GM04504 (cell line): ENCODE results near the gene RASSF6.
"Not testable (repeated sequence)": the region's sequence is repeated elsewhere in the genome, so short reads cannot be mapped to it uniquely, and the experiment has no call there.

Source experiments
- DNase-seq: peaks from one replicate; pipeline ENCODE4 v3.0.0-alpha.2; 2012; ENCODE audit warnings: low read depth

The RASSF6 gene

DNA sequence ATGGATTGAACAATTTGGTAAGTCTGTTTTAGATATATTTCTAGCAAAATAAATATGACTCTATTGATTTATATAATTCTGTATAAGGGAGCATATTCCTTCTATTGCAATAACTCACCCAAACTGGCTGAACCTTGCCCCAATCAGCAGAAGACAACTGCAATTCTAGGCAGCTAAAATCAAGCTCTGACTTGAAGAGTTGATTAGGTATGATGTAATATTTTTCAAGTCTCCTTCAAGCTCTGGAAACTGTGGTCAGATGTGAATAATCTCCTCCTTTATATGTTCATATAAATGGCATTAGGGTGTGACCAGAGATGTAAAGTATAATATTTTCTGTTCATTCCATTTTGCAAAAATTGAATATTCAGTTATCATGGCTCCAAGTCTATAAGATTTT, 8.2 kb downstream of the RASSF6 start:
- no peak for DNase-seq

DNA sequence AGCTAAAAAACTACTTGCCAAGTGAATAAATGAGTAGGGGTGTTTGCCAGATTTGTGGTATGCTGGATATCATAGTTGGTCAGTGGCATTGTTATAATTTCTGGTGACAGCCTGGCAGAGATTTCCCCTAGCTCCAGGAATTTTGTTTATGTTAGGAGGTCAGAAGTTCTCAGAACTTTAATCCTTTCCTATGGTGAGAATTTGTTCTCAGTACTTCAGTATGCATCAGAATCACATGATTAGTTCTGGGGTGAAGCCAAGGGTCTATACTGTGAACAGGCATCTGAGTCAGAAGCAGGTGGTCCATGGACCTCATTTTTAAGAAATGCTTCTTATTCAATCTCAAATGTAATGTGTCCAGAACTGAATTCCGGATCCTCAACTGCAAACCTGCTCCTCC, 10.5 kb downstream of the RASSF6 start:
- no peak for DNase-seq

DNA sequence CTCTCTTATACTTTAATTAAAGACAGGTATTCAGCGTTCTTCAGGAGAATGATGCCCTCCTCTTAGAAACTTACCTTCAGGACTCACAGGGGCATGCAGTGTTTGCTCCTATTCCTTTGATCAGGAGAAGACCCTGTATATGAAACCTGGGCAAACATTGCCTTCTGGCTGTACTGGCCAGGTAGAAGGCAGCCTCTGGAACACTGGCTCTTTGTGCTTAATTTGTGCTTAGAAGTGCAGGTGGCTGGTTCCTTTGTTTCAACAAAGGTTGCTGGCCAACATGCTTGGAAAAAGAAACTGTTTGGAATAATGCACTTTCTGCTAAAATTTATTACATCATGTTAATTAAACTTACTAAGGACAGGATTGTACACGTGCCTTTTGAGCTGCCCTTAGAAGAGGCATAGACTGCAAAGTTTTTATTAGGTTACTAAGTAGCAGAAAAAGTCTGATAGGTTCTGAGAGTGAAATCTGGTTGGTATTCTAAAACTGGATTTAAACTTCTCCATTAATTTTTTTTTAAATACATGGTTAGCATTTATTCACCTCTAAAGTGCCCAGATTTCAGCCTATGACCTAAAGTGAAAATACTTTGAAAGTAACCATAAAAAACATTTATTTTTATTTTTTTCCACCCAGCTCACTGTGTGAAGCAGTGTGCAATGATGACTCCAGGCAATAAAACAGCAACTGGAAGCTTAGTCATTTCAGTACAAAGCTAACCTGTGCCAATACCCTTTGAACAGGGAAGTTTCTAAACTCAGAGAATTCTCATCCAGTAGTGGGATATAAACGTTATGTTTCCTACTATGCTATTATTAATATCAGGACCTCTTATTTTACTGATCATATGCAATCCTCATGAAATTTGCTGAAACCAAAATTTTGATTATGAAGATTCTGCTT, 11.3 kb downstream of the RASSF6 start:
- DNase-seq = peak; percentile 32

DNA sequence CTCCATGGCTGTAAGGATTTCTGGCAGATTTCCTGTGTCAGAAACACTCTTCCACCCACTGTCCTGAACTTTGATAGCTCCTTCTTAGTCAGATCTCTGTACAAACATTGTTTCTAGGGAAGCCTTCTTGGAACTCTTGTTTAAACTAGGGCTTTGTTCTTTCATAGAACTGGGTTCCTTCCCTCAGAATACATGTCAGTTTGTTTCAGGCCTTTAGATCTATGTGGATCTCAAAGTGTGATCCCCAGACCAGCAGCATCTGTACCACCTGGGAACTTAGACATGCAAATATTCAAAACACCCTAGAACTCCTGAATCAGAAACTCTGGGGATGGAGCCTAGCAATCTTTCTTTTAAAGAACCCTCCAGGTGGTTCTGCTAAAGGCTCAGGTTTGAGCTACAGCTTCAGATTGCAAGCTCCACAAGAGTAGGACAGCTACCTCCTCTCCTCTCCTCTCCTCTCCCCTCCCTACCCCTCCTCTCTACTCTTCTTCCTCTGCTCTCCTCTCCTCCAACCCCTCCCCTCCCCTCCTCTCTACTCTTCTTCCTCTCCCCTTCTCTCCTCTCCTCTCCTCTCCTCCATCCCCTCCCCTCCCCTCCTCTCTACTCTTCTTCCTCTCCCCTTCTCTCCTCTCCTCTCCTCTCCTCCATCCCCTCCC, 12.7 kb downstream of the RASSF6 start:
- no peak for DNase-seq

DNA sequence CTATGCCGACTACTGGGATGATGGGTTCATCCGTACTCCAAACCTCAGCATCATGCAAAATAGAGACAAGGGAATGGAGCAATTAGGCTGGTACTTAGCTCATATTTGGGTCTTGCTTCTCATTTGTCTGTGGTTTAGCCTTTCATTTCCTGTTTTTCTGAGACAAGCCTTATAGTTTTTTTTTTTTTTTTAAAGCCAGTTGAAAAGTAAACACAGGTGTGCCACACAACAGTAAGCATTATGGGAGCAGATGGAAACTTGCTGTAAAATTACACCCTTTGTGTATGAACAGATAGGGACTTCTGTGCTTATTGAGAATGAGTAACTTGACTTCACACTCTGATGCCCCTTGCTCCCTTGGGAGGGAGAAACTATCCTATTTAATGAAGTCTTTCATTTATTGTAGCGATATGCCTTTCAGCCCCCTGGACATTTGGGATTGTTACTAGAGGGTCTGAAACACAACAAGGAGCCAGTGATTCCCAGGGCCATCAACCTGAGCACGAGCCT, 13.7 kb downstream of the RASSF6 start:
- DNase-seq = no peak

DNA sequence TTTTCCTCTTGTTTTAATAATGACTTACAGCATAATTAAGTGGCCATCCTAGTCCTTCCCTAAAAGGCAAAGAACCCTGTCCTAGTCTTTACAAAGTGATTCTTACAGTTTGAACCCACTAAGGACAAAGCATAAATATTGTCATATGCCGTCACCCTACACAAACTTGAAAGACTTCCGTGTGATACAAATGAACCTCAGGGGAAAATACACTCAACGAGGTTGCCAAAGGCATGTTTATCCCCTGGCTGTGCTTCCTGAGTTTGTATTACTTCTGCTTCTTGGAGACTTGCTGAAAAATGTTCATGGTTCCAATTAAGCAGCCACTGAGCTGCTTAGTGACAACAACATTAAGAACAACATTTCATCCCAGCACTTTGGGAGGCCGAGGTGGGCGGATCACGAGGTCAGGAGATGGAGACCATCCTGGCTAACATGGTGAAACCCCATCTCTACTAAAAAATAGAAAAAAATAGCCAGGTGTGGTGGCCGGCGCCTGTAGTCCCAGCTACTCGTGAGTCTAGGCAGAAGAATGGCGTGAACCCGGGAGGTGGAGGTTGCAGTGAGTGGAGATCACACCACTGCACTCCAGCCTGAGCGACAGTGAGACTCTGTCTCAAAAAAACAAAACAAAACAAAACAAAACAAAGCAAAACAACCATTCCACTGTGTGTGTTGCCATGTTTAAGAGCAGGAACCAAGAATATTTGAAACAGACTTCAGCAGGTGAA, 16.2 kb downstream of the RASSF6 start:
- DNase-seq = no peak

DNA sequence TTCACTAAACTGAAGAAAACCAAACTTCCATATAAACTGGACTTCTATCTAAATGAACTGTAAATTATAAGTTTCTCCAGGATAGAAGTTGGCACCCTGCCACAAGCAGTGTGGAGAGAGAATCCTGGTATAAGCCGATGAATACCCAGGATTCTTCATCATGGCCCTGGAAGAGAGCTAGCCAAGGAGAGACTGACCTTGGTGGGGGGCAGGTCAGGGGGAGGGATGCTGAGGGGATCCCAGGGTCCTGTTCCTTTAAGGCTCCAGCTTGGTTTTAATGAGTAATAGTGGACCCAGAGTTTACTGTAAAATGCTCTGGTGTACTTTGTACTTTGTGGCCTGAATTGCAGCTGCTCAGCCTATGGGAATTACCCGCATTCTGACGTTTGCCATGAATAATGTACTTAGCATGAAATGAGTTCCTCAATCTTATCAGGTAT, 16.9 kb downstream of the RASSF6 start:
- no peak for DNase-seq

DNA sequence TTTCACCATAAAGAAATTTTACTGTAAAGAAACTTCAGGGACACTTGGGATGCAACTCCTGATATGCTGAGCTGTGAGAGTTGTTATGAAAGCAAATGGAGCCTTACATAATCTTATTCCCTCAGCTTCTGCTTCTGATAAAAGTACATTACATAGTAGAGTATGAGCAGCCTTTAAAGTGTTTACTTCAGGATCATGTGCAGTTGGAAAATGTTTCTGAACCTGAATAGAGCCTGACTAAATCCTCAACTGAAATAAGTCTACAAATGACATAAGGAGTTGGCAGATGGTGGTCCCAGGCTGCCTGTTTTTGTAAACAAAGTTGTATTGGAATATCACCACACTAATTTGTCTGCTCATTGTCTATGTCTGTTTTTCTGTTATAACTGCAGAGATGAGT, 19.3 kb downstream of the RASSF6 start:
- no peak for DNase-seq

DNA sequence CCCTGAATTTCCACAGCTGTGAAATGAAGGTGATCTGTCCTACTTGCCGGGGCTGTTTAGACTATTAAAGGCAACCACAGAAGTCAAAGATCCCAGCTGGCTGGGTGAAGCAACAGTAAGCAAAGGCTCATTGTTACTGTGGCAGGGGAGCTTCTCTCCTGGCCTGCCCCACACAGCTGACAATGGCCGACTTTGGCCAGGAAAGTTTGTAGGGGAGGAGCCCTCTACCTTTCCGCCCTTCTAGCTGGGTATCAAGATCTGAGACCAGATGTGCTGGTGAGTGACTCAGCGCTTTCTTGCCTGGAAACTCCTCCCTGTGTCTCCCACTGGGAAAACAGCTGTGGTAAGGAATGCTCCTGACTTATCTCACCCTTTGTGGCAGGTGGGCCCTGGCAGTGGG, 21.1 kb downstream of the RASSF6 start:
- no peak for DNase-seq

DNA sequence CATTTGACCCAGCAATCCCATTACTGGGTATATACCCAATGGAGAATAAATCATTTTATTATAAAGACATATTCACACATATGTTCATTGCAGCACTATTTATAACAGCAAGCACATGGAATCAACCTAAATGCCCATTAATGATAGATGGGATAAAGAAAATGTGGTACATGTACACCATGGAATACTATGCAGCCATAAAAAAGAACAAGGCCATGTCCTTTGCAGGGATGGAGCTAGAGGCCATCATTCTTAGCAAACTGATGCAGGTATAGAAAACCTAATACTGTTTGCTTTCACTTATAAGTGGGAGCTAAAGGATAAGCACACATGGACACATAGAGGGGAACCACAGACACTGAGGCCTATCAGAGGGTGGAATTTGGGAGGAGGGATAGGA, 22.6 kb downstream of the RASSF6 start:
- DNase-seq = no peak

DNA sequence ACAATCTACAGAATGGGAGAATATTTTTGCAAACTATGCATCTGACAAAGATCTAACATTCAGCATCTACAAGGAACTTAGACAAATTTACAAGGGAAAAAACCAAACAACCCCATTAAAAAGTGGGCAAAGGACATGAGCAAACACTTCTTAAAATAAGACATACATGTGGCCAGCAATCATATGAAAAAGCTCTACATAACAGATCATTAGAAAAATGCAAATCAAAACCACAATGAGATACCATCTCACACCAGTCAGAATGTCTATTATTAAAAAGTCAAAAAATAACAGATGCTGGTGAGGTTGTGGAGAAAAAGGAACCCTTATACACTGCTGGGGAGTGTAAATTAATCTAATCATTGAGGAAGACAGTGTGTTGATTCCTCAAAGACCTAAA, 23.1 kb downstream of the RASSF6 start:
- DNase-seq = not testable (repeated sequence)

DNA sequence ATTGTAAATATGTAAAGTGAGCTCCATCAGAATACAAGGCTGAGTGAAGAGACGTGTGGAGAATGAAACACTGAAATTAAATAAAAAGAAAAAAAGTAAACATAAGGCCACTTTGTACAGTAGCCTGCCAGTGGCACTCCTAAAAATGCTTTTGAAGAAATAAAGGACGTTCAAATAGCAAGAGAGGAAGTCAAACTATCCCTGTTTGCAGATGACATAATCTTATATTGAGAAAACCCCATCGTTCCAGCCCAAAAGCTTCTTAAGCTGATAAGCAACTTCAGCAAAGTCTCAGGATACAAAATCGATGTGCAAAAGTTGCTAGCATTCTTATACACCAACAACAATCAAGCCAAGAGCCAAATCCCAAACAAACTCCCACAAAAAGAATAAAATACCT, 24.2 kb downstream of the RASSF6 start:
- no peak for DNase-seq

DNA sequence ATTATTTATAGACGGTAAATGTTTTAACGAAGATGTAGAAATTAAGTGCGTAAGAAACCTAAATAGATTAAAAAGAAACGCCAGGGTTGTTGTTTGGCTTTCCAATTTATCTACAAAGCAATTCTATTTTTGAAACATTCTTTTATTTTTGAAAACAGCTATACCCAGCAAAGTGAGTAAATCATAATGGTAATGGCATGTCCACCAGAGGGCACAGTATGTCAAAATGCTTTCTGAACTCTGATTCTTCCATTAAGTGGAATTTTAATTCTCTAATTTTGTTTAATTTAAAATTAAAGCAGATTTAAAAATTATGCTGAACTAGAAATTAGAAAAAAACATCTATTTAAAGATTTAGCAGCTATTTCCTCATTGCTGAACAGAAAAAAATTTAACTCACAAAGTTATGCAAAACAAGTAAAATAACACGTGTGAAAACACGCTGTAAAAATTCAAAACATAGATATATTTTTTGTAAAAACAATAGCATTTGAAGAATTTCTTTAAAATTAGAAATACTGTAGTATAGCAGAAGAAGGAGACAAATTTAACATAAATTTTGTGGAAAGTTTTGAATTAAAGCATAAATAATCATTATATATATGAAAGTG, 26.5 kb downstream of the RASSF6 start:
- no peak for DNase-seq

DNA sequence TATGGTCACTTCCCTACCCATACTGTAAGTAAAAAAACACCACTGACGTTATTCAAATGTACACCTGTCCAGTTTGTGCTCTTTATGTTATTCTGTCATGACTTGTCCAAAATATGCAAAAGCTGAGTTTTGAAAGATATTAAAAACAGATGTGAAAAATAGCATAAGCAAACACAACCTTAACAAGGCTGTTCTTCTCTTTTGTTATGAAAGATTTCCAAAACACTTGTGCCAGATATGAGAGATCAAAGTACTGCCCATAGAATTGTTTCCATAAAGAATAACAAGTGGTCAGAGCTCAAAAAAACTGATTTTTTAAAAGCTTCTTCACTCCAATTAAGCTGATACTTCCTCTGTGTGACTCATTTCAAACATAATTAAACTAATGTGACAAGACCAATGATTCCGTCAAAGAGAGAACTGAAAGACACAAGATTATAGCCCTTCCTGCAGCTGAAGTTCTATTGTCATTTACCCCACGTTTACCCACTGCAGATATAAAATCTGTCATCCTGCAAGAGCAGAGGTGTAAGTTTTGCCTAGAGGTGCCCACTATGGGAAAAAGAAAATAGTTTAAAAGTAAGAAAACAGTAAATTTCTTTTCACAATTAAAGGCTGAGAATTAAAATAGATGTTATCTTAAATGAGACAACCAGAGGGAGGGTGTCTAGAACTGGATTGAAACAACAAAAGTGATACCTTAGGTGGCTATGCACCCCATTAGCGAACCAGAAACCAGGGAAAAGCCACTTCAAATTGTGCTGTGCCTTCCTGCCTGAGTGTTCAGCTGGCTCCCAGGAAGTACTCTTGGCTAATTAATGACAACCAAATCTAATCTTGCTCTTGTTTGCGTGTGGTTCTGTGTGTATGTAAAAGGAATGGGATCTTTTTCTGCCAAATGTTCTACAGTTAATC, 30.1 kb downstream of the RASSF6 start:
- DNase-seq = no peak

DNA sequence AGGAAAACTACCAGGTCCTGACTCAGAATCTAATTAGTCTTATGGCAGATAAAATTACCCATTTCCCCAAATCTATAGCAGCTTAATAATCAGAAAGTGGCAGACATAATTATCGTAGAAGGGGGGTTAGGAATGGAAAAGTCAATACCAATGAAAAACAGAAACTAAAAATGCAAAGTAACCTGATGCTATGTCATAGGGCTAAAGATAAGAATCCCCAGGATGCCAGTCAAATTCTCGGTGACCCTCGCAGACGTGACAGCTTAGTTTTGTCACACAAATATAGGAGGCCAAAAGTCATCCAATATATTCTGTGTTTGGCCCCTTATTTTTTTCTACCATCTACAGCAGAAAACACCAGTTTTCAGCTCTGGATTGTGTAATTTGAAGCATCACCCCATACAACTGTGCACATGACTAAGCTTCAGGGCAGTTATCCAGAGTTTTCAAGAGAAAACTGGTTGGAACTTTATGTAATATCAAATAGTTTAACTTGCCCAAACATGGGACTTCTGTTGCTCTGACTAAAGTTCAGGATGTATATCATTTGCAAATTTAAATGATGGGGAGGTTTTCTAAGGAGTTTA, 30.9 kb downstream of the RASSF6 start:
- DNase-seq = peak; percentile 64

DNA sequence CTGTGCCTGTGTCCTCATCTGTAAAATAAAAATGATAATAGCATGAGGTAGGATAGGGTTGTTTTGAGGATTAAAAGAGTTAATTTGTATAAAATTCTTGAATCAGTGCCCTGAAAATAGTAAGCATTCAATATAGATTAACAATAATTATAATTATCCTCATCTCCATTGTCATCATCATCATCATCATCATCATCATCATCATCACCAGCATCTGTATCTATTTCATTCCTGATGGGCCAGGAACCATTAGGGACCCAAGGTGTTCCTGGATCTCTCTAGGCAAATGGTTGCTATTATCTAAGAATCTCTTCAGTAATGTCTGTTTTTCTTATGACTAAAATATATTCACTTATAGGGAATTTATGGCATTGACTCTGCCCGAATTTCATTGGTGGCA, 31.6 kb downstream of the RASSF6 start:
- no peak for DNase-seq

DNA sequence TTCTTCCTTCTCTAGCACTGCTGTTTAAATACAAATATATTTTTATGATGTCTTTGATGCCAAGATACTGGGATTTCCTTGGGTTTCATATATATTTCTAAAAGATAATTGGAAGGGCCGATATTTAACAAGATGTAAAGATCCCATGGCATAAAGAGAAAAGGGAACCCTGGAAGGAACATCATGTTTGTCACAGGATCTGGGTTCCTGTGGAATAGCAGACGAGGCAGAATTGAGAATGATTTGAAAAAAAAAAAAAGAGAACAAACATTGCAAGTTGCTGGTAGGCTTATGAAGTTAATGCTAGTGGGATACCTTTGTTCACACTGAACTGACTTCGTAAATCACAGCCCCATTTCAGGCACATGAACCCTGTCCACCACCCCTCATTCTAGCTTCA, 33.6 kb downstream of the RASSF6 start:
- no peak for DNase-seq

DNA sequence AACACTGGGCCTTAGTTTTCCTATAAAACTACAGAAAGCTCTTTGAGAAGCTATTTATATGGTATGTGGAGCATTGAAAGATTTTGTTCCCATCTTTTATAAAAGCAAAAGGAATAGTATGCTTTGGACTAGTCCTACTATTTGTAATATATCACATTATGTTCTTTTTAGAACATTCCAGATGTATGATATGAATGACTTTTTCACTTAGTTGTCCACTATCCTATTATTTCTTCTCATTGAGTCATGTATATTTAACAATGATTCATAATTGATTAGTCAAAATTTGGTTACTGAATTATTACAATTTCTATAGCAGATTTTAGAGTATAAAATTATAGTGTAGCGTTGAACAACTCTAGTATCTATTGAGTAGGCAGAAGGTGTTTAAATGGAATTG, 34.2 kb downstream of the RASSF6 start:
- no peak for DNase-seq

DNA sequence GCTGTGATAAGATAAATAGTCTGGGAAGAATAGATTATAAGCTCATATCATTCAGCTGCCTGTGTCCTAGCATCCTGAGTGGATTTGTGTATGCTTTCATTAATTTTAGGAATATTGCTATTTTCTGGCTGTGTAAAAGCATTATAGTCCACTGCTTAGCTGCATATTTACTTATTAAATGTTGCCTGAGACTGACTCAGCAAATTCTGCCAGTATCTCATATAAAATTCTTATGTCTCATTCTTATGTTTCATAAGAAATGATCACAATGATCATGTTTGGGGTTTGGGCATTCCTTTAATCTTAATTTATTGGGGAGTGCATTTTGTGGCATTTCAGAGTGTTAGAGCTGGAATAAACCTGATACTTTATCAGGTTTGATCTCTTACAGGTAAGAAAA, 34.9 kb downstream of the RASSF6 start:
- DNase-seq = no peak

DNA sequence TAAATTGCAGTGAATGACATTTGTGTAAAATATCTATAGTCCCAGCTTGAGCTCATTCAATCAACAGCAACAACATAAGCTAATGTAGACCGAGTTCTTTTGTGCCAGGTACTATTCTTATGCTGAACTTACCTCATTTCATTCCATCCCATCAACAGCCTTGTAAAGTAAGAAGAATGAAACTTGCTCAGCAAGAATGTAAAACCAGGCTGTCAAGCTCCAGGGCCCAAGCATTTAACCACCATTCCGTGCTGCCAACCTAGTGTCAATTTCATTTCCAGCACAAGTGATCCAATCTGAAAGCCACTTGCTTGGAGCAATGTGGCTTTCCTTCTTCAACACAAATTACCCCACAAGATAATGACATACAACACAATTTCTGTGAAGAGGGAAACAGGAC, 36.6 kb downstream of the RASSF6 start:
- no peak for DNase-seq

DNA sequence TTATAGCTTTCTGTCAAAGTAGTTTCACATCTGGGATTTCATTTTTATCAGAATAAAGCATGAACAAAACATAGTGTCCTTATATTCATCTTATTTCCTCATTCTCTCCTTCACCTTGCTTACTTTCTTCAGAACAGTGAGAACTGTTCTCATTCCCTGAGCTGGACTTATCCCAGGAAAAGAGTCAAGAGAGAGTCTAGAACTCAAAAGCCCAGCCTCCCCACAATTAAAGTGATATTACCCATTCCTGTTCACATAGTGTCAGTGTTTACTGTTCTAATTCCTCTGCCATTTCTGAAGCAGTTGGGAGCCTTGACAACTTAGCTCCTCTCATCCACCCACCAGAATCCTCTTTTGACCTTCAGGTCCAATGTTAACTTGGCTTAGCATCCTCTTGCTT, 42.9 kb downstream of the RASSF6 start:
- no peak for DNase-seq
